Measurements from ENCODE around the gene RNF220. TPM values are rescaled to one million over a fixed set of nuclear protein-coding genes. Genes with fewer than 3 reads are reported as not detected.
A peak's percentile ranks its signal among the peaks of the same experiment; 100 is the strongest.

The RNF220 gene
- polyA plus RNA-seq, 1 donor (not counting 4 experiments of a cell fraction or from before 2014, with no cell fraction given), result 42.7 TPM

DNA sequence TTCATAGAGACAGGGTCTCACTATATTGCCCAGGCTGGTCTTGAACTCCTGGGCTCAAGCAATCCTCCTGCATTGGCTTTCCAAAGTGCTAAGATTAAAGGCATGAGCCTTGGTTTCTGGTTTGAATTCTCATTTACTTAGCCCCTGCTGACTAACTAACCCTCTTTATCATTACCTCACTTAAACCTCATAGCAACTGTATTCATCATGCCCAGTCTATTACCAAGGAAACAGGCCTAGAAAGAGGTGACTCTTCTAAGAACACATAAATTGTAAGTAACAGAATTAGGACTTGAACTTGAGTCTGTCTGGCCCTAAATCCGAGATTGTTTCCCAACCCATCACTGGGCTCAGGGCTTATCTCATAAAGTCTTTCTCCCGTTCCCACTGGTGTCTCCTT lies 225.1 kb downstream of the RNF220 start:
- FAIRE-seq (no peak), DNase-seq (ENCODE audit: low read depth, low spot score) (no peak)
- TF ChIP-seq, protein P1, sequence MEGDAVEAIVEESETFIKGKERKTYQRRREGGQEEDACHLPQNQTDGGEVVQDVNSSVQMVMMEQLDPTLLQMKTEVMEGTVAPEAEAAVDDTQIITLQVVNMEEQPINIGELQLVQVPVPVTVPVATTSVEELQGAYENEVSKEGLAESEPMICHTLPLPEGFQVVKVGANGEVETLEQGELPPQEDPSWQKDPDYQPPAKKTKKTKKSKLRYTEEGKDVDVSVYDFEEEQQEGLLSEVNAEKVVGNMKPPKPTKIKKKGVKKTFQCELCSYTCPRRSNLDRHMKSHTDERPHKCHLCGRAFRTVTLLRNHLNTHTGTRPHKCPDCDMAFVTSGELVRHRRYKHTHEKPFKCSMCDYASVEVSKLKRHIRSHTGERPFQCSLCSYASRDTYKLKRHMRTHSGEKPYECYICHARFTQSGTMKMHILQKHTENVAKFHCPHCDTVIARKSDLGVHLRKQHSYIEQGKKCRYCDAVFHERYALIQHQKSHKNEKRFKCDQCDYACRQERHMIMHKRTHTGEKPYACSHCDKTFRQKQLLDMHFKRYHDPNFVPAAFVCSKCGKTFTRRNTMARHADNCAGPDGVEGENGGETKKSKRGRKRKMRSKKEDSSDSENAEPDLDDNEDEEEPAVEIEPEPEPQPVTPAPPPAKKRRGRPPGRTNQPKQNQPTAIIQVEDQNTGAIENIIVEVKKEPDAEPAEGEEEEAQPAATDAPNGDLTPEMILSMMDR (optimal IDR thresholded peaks at IDR 0.05 in 1 of 3, IDR thresholded peaks at IDR 0.05 in 1 of 3, conservative IDR thresholded peaks at IDR 0.05 in 1 of 3; ENCODE audit: extremely low read depth in 1 of 3, insufficient read depth in 2 of 3, low read length in 3 of 3), result no peak
- TF ChIP-seq EZH2 (IDR thresholded peaks at IDR 0.05; ENCODE audit: low read length), result no peak
- Histone ChIP-seq H3K4me1 (ENCODE audit: control insufficient read depth, extremely low read depth, insufficient read depth, low read length) (peaks cover 23% of the 10 kb centered on the region), H3K36me3 (ENCODE audit: control insufficient read depth in 2 of 2, extremely low read depth in 1 of 2, insufficient read depth in 2 of 2, low read length in 2 of 2) (peaks cover 4 to 14% of the 10 kb centered on the region in 2 experiments), H3K4me2 (ENCODE audit: control insufficient read depth, extremely low read depth, insufficient read depth, low read depth, low read length) (no peak overlapping the region), H3K9me3 (ENCODE audit: control insufficient read depth, low read depth, low read length) (no peaks in the 10 kb centered on the region), H3K27me3 (ENCODE audit: control insufficient read depth, extremely low read depth, insufficient read depth, low read length) (no peaks in the 10 kb centered on the region), H3K9ac (ENCODE audit: control insufficient read depth, extremely low read depth, insufficient read depth, low read length) (no peak overlapping the region), H3K4me3 (ENCODE audit: control insufficient read depth in 2 of 3, extremely low read depth in 1 of 3, insufficient read depth in 2 of 3, low read depth in 1 of 3, low read length in 3 of 3) (no peak overlapping the region), H4K20me1 (ENCODE audit: control insufficient read depth, extremely low read depth, insufficient read depth, low read length) (no peaks in the 10 kb centered on the region), H3K79me2 (ENCODE audit: control insufficient read depth, insufficient read depth, low read length) (peaks cover 17% of the 10 kb centered on the region), H3K9me1 (ENCODE audit: control insufficient read depth, extremely low read depth, insufficient read depth, low read length) (no peaks in the 10 kb centered on the region), H3K27ac (ENCODE audit: control insufficient read depth, insufficient read depth, low read length) (no peak overlapping the region), H2AFZ (ENCODE audit: control insufficient read depth, low read length) (no peak overlapping the region)
- dilution Hi-C loops (cut with MboI; ENCODE audit: extremely low pct_ligation_motif_present, low sequenced_read_pairs), result no loop called here

DNA sequence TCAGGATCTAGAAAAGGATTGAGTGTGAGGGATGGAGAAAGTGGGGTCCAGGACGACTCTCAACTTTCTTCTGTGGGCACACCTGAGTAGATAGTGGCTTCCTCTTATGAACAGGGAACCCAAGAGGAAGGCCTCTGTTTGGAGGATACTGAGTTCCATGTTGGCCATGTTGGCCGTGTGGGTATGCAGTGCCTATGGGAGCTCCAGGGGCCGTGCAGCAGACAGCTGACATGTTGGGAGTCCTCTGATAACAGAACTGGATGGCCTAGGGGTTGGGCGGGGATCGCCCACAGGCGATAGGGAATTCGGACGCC lies 226.2 kb downstream of the RNF220 start:
- Histone ChIP-seq H3K4me2 (ENCODE audit: control insufficient read depth, extremely low read depth, insufficient read depth, low read depth, low read length) (peak overlapping the region; percentile 79), H3K4me1 (ENCODE audit: control insufficient read depth, extremely low read depth, insufficient read depth, low read length) (peaks cover 25% of the 10 kb centered on the region), H2AFZ (ENCODE audit: control insufficient read depth, low read length) (peak overlapping the region; percentile 87), H3K9me1 (ENCODE audit: control insufficient read depth, extremely low read depth, insufficient read depth, low read length) (no peaks in the 10 kb centered on the region), H3K9ac (ENCODE audit: control insufficient read depth, extremely low read depth, insufficient read depth, low read length) (peak overlapping the region; percentile 80), H3K4me3 (ENCODE audit: control insufficient read depth in 2 of 3, extremely low read depth in 1 of 3, insufficient read depth in 2 of 3, low read depth in 1 of 3, low read length in 3 of 3) (peak overlapping the region; percentile 58 to 84 (median 80)), H3K9me3 (ENCODE audit: control insufficient read depth, low read depth, low read length) (no peaks in the 10 kb centered on the region), H3K36me3 (ENCODE audit: control insufficient read depth in 2 of 2, extremely low read depth in 1 of 2, insufficient read depth in 2 of 2, low read length in 2 of 2) (peaks cover 11 to 26% of the 10 kb centered on the region in 2 experiments), H3K27me3 (ENCODE audit: control insufficient read depth, extremely low read depth, insufficient read depth, low read length) (no peaks in the 10 kb centered on the region), H4K20me1 (ENCODE audit: control insufficient read depth, extremely low read depth, insufficient read depth, low read length) (peaks cover 1% of the 10 kb centered on the region), H3K27ac (ENCODE audit: control insufficient read depth, insufficient read depth, low read length) (peak overlapping the region; percentile 77), H3K79me2 (ENCODE audit: control insufficient read depth, insufficient read depth, low read length) (peaks cover 17% of the 10 kb centered on the region)
- DNase-seq (ENCODE audit: low read depth, low spot score), result no peak
- TF ChIP-seq, protein P1 (optimal IDR thresholded peaks at IDR 0.05 in 1 of 3, IDR thresholded peaks at IDR 0.05 in 1 of 3, conservative IDR thresholded peaks at IDR 0.05 in 1 of 3; ENCODE audit: extremely low read depth in 1 of 3, insufficient read depth in 2 of 3, low read length in 3 of 3), result no peak
- TF ChIP-seq EZH2 (IDR thresholded peaks at IDR 0.05; ENCODE audit: low read length), result no peak
- dilution Hi-C loops (cut with MboI; ENCODE audit: extremely low pct_ligation_motif_present, low sequenced_read_pairs), result no loop called here
- FAIRE-seq, result no peak
